ENCODE results near the gene GRM7. TPM values are rescaled to one million over a fixed set of nuclear protein-coding genes. Genes with fewer than 3 reads are reported as not detected.

GRM7 gene
- total and polyA plus RNA-seq, 2 of the 4 experiments (the other 2 are of a cell fraction) = not detected

DNA sequence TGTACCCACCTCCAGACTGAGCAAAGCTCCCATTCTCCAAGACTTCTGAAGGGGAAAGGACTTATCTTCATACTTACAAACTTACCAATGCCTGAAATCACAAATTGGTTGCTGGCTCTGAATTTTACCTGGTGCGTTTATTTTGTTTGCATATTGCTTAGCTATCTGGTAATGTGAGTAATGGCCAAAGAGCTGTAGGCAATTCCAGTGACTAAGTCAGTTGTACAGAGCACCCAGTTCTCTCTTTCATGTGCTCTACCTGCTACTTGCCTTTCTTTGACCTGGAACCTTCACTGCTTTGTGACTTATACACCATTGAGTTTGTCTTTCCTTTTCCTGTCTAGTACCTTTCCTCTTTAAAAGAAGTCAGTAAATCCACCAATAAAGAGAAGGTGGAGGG, 884.8 kb downstream of the GRM7 start:
- DNase-seq (no peak), ATAC-seq (ENCODE audit: low read depth) (no peak)
- H3K27me3 ChIP-seq (ENCODE audit: control insufficient read depth, insufficient read depth, low read length) = no peaks in the 10 kb centered on the region
- no peak overlapping the region for H3K9ac ChIP-seq (ENCODE audit: low read depth, low read length)
- POLR2A ChIA-PET (ENCODE audit: unreplicated experiment) = no interaction called here
- in situ Hi-C loops (cut with MboI; ENCODE audit: low sequenced_read_pairs) (no loop called here), dilution Hi-C loops (cut with HindIII; ENCODE audit: low sequenced_read_pairs, unreplicated experiment) (no loop called here), intact Hi-C loops (cut with micrococcal nuclease) (no loop called here)
- no peak overlapping the region for H4K91ac ChIP-seq (ENCODE audit: insufficient read depth, low read depth, low read length)
- no peak overlapping the region for H3K4ac ChIP-seq (ENCODE audit: low read depth, low read length)
- no peaks in the 10 kb centered on the region for H4K20me1 ChIP-seq (ENCODE audit: insufficient read depth, low read length)
- H2AK5ac ChIP-seq (ENCODE audit: low read depth, low read length) = no peak overlapping the region
- no peaks in the 10 kb centered on the region for H3K4me1 ChIP-seq (ENCODE audit: control insufficient read depth, insufficient read depth, low read length)
- no peaks in the 10 kb centered on the region for H3K36me3 ChIP-seq (ENCODE audit: control insufficient read depth, insufficient read depth, low read length)
- no peak overlapping the region for H2BK15ac ChIP-seq (ENCODE audit: low read depth, low read length)
- H3K18ac ChIP-seq (ENCODE audit: low read depth, low read length) = no peak overlapping the region
- H2AK9ac ChIP-seq (replicated peaks; ENCODE audit: low read depth, low read length, poor library complexity) = no peak overlapping the region
- H3K79me1 ChIP-seq (ENCODE audit: low read depth in 1 of 2, low read length in 2 of 2) = no peaks in the 10 kb centered on the region
- no peak overlapping the region for H3K14ac ChIP-seq (replicated peaks; ENCODE audit: low read depth, low read length)
- no peak overlapping the region for H3K23ac ChIP-seq (ENCODE audit: low read depth, low read length)
- H2BK120ac ChIP-seq (ENCODE audit: low read depth, low read length) = no peak overlapping the region
- H3K4me3 ChIP-seq (ENCODE audit: insufficient read depth, low read depth, low read length) = no peak overlapping the region
- no peak overlapping the region for H3K56ac ChIP-seq (ENCODE audit: extremely low read depth, insufficient read depth, low read length)
- H2BK5ac ChIP-seq (ENCODE audit: low read depth, low read length, poor library complexity, severe bottlenecking) = no peak overlapping the region
- H3K9me3 ChIP-seq (ENCODE audit: control insufficient read depth, insufficient read depth, low read length) = no peaks in the 10 kb centered on the region
- H3K4me2 ChIP-seq (ENCODE audit: low read depth, low read length) = no peak overlapping the region
- CTCF ChIA-PET = no interaction called here
- H4K8ac ChIP-seq (ENCODE audit: low read depth in 2 of 2, low read length in 2 of 2) = no peak overlapping the region
- H3K9me1 ChIP-seq (ENCODE audit: insufficient read depth, low read length) = no peaks in the 10 kb centered on the region
- BruUV-seq (replicated peaks) = no TSS peak
- H3K27ac ChIP-seq (ENCODE audit: insufficient read depth, low read length) = no peak overlapping the region
- no peak overlapping the region for H2BK20ac ChIP-seq (ENCODE audit: low read depth, low read length)
- H2AFZ ChIP-seq (replicated peaks; ENCODE audit: low read length, poor library complexity) = no peak overlapping the region
- no peak for TF ChIP-seq POLR2A (IDR thresholded peaks at IDR 0.05; ENCODE audit: low read depth, low read length)
- no peak for TF ChIP-seq SMC3 (IDR thresholded peaks at IDR 0.05; ENCODE audit: low read depth, low read length)
- no peak for TF ChIP-seq NFE2L2 (IDR thresholded peaks at IDR 0.05; ENCODE audit: low read depth, low read length)
- TF ChIP-seq CEBPB (IDR thresholded peaks at IDR 0.05; ENCODE audit: low read depth, low read length) = no peak
- no peak for TF ChIP-seq MAFK (IDR thresholded peaks at IDR 0.05; ENCODE audit: low read depth, low read length)
- TF ChIP-seq RFX5 (IDR thresholded peaks at IDR 0.05; ENCODE audit: low read depth, low read length) = no peak
- TF ChIP-seq, protein P1, sequence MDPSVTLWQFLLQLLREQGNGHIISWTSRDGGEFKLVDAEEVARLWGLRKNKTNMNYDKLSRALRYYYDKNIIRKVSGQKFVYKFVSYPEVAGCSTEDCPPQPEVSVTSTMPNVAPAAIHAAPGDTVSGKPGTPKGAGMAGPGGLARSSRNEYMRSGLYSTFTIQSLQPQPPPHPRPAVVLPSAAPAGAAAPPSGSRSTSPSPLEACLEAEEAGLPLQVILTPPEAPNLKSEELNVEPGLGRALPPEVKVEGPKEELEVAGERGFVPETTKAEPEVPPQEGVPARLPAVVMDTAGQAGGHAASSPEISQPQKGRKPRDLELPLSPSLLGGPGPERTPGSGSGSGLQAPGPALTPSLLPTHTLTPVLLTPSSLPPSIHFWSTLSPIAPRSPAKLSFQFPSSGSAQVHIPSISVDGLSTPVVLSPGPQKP (IDR thresholded peaks at IDR 0.05; ENCODE audit: borderline replicate concordance, low read depth, low read length) = no peak
- no peak for TF ChIP-seq BHLHE40 (IDR thresholded peaks at IDR 0.05; ENCODE audit: low read depth, low read length)
- no peak for TF ChIP-seq RAD21 (IDR thresholded peaks at IDR 0.05; ENCODE audit: low read length)
- TF ChIP-seq MAZ (IDR thresholded peaks at IDR 0.05; ENCODE audit: borderline replicate concordance, low read depth, low read length) = no peak
- TF ChIP-seq, protein P2, sequence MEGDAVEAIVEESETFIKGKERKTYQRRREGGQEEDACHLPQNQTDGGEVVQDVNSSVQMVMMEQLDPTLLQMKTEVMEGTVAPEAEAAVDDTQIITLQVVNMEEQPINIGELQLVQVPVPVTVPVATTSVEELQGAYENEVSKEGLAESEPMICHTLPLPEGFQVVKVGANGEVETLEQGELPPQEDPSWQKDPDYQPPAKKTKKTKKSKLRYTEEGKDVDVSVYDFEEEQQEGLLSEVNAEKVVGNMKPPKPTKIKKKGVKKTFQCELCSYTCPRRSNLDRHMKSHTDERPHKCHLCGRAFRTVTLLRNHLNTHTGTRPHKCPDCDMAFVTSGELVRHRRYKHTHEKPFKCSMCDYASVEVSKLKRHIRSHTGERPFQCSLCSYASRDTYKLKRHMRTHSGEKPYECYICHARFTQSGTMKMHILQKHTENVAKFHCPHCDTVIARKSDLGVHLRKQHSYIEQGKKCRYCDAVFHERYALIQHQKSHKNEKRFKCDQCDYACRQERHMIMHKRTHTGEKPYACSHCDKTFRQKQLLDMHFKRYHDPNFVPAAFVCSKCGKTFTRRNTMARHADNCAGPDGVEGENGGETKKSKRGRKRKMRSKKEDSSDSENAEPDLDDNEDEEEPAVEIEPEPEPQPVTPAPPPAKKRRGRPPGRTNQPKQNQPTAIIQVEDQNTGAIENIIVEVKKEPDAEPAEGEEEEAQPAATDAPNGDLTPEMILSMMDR (conservative IDR thresholded peaks at IDR 0.05; ENCODE audit: low read depth, low read length) = no peak
- no peak for TF ChIP-seq FOS (IDR thresholded peaks at IDR 0.05; ENCODE audit: low read depth, low read length)
- no peak for TF ChIP-seq MXI1 (IDR thresholded peaks at IDR 0.05; ENCODE audit: borderline replicate concordance, low read depth, low read length)
- no peak for TF ChIP-seq CHD1 (IDR thresholded peaks at IDR 0.05; ENCODE audit: low read depth, low read length)
- TF ChIP-seq RCOR1 (IDR thresholded peaks at IDR 0.05; ENCODE audit: insufficient replicate concordance, low read length) = no peak
- TF ChIP-seq, protein P3, sequence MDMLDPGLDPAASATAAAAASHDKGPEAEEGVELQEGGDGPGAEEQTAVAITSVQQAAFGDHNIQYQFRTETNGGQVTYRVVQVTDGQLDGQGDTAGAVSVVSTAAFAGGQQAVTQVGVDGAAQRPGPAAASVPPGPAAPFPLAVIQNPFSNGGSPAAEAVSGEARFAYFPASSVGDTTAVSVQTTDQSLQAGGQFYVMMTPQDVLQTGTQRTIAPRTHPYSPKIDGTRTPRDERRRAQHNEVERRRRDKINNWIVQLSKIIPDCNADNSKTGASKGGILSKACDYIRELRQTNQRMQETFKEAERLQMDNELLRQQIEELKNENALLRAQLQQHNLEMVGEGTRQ (IDR thresholded peaks at IDR 0.05; ENCODE audit: low read depth, low read length) = no peak
- no peak overlapping the region for H4K5ac ChIP-seq (ENCODE audit: low read depth, low read length)
- WGBS, 2 experiments (ENCODE audit: extremely low coverage in 2 of 2, insufficient read length in 1 of 2) = no CpG with 5 or more reads among the region's 1 CpG

Measured in IMR-90 (cell line).